ENCODE data around the gene GADD45G.

Gene GADD45G

GRCh38 chr9:89610391-89610925, 5.6 kb downstream of the GADD45G start:
- no peak for DNase-seq

- no peak for DNase-seq
These were observed 6.6 kb downstream of the GADD45G start for GRCh38 chr9:89611425-89611824.

DNA sequence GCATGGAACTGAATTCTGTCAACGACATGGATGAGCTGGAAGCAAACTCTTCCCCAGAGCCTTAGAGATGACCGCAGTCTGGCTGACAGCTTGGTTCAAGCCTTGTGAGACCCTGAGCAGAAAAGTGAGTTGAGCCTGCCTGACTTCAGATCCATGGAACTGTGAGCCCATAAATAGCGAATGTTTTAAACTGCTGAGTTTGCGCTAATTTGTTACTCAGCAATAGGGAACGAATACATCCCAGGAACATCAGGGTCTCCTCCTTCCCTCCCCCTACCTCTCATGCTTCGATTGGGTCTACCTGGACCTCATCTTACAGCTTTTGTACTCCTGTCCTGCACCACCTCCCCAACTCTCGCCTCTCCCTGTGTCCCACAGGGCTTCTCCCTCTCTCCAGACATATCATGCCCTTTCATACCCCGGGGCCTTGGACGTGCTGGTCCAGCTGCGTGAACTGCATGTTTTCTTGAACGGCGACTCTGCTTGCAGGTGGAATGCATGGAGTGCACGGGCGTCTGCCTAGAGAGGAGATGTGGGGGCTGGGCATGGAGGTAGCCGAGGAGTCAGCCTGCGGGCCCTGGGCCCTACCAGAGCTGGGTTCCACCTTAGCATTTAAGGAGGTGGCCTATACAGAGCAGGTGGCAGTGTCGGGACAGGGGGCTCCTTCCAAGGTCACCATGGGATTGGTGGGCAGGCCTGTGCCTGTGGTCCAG, 7.9 kb downstream of the GADD45G start:
- no peak for DNase-seq

DNA sequence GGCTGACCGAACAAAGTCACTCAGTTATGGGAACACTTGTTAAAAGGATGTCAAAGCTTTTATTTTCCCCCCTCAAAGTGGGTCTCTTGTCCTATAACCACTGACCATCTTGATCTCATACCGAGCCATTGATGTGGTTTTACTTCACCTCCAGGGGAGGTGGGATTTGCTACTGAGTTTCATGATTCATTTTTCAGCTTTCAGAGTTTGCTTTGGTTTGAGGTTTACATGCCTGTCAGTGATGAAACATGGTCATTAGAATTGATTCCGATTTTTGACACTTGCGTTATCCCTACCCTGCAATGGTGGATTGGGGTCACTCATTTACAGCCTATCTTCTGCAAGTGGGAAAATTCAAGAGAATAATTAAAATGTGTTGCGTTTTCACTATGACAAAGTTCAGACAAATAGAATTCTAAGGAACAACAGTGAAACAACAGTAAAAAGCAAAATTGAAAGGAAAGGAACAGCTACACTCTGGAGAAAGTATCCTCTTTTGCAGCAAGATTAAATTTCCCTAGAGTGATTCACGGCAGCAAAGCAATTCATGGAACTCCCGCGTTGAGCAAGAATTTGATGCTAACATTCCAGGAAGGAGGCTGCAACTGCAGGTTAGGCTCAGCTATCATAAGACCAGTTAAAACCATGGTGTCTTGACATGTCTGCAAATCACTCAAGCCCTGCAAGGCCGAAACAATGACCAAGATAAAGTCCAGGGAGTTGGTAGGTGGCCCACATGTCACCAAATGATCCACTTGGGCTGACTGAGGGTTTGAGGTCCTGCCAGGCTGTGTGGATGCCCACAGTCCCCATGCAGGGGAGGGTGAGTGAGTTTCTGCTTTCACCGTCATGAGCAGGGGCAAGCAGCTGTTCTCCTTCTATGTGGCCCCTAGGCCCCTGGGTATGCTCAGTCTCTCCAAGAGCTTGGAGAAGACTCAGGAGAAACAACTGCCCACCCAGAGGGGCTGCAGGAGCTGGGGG, 9.4 kb downstream of the GADD45G start:
- no peak for DNase-seq

DNA sequence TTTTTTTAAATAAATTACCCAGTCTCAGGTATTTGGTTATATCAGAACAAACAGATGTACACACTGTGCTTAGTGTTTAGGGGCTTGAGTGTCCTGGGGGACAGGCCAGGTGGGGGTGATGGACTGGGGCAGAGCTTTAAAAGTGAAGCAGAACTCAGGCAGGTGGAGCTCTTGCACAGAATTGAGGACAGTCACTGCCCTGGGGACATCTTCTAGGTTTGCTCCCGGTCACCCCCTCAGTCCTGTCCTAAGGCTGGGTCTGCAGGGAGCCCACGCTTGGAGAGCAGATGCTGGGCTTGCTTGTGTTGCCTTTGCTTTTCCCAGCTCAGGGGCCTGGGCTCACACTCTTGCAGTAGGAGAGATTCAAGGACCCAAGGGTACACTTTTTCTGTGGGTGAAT, 10.8 kb downstream of the GADD45G start:
- no peak for DNase-seq

GRCh38 chr9:89616411-89616810, 11.6 kb downstream of the GADD45G start:
- DNase-seq, result no peak

DNA sequence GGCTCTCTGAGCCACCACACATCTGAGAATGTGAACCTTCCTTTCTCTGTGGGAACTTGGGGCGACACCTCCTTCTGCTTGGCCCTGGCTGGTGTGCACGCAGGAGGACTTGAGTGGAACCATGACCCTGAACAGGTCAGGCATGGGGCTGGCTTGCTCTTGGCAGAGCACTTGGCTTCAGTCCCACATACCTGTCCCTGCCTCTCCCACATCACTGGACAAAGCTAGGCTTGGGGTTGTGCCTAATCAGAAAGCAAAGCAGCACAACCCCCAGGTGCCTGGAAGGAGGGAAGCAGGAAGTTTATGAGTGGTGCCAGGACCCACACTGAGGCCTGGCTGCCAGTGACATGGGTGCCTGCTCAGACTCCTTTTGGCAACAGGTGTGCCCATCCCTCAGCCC, 13.2 kb downstream of the GADD45G start:
- DNase-seq, result no peak

GRCh38 chr9:89619019-89619418, 14.2 kb downstream of the GADD45G start:
- DNase-seq, result no peak

DNA sequence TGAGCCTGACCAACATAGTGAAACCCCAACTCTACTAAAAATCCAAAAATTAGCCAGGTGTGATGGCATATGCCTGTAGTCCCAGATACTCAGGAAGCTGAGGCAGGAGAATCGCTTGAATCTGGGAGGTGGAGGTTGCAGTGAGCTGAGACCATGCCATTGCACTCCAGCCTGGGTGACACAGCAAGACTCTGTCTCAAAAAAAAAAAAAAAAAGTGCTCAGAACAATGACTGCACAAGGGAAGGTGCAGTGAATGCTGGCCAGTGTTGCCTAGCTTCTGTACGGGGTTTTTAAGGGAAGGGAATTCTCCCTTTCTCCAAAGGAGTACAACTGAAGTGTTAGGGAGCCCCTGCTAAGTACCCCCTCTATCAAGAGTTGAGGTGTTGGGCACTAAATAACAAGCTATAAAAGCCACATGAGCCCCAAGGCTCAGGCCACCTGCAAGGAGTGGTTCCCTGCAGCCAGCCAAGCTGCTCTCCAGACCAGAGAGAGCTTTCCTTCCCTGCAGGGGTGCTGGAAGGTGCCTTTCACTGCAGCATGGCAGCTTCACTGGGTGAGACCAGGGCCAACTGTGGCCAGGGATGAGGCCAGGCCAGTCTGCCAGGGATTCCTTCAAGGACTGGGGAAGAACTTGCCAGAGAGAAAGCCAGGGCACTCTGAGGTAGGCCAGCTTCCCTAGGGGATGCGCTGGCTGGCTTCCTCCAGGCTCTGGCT, 14.8 kb downstream of the GADD45G start:
- DNase-seq, result no peak

- no peak for DNase-seq
These were observed 16.2 kb downstream of the GADD45G start for GRCh38 chr9:89621031-89621430.

DNA sequence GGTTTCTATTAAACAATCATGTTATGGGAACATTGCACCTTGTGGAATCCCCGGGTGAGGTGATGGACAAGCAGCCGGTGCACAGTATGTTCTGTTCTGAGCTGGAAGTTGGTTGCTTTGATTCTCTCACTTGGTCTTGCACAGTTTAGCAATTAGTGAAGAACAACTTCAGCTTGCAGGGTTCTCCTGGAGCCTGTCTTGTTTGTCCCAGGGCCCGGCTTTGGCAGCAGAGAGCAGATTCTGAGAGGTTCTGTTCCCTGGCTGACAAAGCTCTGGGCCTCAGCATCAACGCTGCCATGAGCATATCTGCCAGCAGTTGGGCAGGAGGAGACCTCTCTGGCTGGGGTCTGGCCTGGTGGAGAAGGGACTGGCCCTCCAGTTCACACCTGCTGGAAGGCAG, 16.9 kb downstream of the GADD45G start:
- no peak for DNase-seq

- DNase-seq, result no peak
These were observed 18.4 kb downstream of the GADD45G start for GRCh38 chr9:89622933-89623861.

DNA sequence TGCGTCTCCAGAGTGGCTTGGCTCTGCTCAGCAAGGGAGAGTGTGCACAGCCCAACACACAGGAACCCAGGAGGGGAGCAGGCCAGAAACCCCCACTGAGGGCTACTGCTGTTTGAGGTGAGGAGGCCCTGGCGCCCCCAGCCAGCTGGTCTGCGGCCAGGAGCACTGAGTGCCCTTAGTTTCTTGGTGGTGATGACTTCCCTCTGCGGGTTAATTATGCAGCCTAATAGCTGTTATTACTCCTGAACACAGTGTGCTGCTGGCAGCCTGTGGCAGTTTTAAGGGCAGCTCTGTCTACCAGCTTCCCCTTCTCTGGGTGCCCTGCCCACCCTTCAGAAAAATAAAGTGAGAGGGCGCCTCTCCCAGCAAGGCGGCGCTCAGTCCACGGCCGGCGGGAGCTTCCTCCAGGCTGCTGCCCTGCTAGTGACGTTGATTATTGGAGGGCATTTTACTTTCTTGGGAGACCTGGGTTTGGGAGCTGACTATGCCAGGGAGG, 19.2 kb downstream of the GADD45G start:
- DNase-seq, result no peak

- no peak for DNase-seq
These were observed 21.2 kb downstream of the GADD45G start for GRCh38 chr9:89625721-89626687.

DNA sequence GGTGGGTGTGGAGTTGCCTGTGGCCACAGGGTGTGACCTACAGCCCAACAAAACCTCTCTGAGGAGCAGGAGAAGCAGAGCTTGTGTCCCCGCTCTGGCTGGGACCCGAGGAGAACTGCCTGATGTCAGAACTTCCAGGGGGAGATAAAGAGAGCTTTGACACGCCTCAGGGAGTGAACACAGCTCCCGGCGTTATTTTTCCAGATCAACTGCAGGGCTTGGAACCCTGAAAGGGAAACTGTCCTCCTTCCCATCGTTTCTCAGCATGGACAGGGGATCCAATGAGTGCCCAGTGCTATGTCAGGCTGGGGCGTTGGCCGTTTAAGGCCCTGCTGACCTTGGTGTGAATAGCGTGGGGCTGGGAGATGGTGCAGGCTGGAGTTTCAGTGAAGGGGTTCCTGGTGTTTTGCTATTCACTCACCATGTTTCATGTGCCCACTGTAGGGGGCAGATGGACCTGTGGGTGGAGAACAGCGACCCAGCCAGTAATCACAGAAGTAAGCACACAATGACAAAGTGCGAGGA, 22.0 kb downstream of the GADD45G start:
- DNase-seq, result no peak

GRCh38 chr9:89628601-89629000, 23.8 kb downstream of the GADD45G start:
- DNase-seq, result no peak

GRCh38 chr9:89629081-89629976, 24.5 kb downstream of the GADD45G start:
- no peak for DNase-seq

DNA sequence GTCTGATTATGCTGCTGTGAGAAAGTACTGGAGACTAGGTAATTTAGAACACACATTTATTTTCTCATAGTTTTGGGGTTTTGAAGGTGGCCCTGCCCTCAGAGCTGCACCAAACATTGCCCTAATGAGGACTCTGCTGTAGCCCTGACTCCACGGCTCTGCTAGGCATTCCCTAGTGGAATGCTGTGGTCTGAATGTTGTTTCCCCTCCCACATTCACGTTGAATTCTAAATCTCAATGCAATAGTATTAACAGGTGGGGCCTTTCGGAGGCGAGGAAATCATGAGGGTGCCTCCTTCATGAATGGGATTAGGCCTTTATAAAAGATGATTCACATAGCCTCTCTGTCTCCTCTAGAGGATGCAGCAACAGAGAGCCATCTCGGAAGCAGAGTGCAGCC, 25.7 kb downstream of the GADD45G start:
- DNase-seq, result no peak

- DNase-seq, result no peak
These were observed 26.6 kb downstream of the GADD45G start for GRCh38 chr9:89631384-89631783.
